HG03159 (cell line): ENCODE results near the gene GABPA.
"Not testable (repeated sequence)": the region's sequence is repeated elsewhere in the genome, so short reads cannot be mapped to it uniquely, and the experiment has no call there.

Experiments
- ATAC-seq: cut with Tn5 transposase; IDR thresholded peaks from one replicate; pipeline ENCODE4 v1.9.1; 2021; ENCODE audit warnings: mild to moderate bottlenecking, moderate library complexity; ENCODE audit not compliant: unreplicated experiment

GABPA gene

DNA sequence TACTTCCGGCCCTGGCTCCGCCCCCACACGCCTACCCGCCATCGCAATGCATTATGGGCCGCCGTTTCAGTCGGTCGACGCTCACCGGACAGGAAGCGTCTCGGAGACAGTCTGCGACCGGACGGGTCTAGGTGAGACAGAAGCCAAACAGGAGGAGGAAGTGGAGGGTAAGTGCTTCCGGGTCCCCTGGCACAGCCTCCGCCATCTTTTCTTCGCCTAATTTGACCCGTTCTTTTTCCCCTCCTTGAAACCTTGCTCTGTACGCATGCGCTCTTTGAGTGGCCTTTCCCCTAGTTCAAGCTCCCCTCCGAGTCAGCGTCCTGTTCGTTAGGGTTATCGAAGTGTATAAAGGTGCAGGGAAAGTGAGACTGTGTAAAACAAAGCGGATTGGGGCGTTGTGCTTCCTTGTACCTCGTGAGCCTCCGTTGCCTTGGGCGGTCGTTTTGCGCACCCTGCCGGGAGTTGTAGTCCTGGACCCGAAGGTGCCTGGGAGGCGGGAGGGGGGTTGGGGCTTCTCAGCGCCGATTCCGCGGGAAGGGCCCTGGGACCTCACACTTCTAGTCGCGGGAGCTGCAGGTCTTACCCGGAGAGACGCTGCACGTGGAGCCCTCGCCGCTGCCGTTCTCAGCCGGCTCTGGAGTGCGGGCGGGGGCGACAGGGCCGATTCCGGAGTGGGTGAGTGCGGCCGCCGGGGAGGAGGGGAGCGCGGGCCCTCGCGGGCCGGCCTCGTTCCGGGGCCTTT is at the start of gene GABPA, which contains the start of gene ATP5PF:
Gene GABPA, plus strand, starts transcription at position 69 of the 742 bp plus-strand sequence. CDS start 6,627 bp downstream, outside the sequence.
Gene ATP5PF, minus strand, starts transcription at position 1 of the 742 bp plus-strand sequence. CDS start 5,110 bp downstream, outside the sequence.
- peak; percentile 88 for ATAC-seq

- no peak for ATAC-seq
These were observed 47.0 kb upstream of the GABPA start for GRCh38 chr21:25687787-25688186.

- ATAC-seq, result no peak
These were observed 46.3 kb upstream of the GABPA start for GRCh38 chr21:25688275-25689155.

GRCh38 chr21:25689226-25689625 is 45.5 kb upstream of the GABPA start:
- ATAC-seq, result no peak

DNA sequence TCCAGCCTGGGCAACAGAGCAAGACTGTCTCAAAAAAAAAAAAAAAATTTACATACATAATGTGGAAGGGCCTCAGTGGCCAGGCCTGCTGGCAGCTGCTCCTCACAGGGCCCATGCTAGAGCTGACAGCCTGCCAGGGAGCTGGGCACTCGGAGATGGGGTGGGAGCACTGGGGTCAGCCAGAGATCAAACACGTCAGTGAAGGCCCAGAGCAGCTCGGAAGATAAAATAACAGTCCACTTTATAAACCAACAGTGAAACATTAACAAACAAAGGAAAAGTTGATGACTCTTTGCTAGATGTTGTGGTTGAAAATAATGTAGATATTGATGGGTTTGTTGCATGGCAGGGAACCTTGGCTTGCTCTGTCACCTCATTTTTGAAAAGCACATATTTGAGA is 42.8 kb upstream of the GABPA start:
- no peak for ATAC-seq

GRCh38 chr21:25695461-25695860 is 39.3 kb upstream of the GABPA start:
- ATAC-seq, result not testable (repeated sequence)

DNA sequence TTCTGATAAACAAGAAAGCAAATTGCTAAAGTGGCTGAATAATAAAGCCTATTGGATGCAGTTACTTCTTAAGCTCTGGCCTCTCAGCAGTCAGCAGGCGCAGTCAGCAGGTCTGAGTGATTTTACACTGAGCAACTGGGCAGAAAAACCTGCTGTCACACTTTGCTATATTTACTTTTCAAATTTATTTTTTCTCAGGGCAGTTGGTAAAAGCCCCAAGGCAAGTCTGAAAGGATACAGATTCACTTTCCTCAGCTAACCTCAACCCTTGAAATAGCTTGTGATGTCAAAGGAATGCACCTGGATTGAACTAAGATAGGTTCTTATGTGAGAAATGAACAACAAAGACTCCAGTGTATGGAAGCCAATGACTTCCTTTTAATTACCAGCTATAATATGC is 34.0 kb upstream of the GABPA start:
- ATAC-seq, result no peak

- ATAC-seq, result no peak
These were observed 33.2 kb upstream of the GABPA start for GRCh38 chr21:25701529-25701928.

DNA sequence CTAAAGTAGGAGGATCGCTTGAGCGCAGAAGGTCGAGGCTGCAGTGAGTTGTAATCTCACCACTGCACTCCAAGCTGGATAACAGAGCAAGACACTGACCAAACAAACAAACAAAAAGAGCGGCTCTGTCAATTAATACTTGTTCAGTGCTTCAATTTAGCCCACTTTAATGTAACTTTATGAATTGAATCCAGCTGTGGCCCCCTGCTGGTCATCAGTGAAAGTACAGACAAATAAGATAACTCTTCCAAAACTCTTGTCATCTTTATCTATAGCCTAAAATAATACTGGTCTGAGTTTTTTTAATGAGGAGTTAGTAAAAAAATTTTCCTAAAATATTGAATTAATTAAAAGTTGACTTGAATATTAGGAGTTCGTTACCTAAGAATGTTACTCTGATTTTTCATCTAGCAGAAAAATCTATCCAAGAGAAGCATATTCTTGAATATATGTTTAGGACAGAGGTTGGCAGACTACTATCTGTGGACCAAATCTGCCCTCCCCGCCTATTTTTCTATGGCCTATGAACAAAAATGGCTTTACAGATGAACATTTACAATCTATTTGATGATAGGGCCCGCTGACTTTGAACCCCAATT is 26.2 kb upstream of the GABPA start:
- peak; percentile 65 for ATAC-seq

DNA sequence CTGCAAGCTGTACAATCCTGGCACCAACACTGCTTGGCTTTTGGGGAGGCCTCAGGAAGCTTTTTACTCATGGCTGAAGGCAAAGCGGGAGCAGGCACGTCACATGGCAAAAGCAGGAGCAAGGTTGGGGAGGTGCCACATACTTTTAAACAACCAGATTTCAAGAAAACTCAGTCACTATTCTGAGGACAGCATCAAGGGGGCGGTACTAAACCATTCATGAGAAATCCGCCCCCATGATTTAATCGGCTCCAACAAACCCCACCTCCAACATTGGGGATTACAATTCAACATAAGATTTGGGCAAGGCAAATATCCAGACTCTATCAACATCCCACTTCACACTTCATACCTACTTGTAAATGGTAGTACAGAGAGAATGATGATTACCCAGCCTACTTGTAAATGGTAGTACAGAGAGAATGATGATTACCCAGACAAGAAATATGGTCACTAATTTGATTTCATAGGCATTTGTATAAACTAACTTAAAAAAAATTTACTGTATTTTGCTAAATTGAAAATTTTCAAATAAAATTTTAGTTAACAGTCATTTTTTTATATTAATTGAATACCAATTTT is 25.0 kb upstream of the GABPA start:
- ATAC-seq, result no peak

GRCh38 chr21:25710550-25710949 is 24.2 kb upstream of the GABPA start:
- ATAC-seq, result no peak

DNA sequence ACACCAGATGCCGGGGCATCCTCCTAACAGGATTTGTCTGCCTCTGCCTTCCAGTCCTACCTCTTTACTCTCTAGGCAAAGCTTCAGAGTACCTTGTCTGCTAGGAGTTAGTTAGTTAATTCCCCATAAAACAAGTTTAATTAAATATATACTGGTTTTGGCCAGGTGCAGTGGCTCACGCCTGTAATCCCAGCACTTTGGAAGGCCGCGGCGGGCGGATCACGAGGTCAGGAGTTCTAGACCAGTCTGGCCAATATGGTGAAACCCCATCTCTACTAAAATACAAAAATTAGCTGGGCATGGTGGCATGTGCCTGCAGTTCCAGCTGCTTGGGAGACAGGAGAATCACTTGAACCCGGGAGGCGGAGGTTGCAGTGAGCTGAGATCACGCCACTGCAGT is 20.7 kb upstream of the GABPA start:
- ATAC-seq, result not testable (repeated sequence)

GRCh38 chr21:25717491-25718147 is 17.2 kb upstream of the GABPA start:
- ATAC-seq, result no peak

DNA sequence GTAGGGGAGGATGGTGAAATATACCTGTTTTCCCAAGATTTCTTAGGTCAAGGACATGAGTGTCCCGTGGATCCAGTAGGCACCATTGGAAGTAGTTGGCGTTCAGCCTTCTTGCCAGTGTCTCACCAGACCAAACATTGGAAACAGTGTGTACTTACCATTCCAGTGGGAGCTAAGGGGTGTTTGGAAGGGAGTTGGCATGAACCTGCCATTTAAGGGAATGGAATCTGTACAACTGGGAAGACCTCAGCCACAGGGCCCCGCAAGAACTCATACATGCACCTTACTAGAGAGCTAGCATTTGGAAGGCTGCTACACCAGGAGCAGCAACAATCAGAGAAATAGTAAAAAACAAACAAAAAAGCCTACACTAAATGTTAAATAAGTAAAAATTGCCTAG is 12.8 kb upstream of the GABPA start:
- no peak for ATAC-seq

DNA sequence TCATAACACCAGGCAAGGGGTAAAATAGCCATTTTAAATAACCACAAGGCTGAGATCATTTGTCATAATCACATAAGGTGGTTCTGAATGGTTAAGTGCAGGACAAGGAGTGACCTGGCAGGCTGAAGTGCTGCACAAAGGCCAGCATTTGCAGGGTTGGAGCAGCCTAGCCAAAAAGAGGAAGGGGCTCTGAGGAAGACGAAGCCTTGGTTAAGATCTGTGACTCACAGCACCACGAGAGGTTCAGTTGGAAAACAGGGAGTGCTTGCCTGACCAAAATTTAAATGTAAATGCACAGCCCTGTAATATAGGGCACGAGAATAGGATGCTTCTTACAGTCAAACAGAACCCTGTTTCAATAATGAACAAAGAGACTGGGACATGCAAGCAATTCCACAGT is 12.1 kb upstream of the GABPA start:
- no peak for ATAC-seq

DNA sequence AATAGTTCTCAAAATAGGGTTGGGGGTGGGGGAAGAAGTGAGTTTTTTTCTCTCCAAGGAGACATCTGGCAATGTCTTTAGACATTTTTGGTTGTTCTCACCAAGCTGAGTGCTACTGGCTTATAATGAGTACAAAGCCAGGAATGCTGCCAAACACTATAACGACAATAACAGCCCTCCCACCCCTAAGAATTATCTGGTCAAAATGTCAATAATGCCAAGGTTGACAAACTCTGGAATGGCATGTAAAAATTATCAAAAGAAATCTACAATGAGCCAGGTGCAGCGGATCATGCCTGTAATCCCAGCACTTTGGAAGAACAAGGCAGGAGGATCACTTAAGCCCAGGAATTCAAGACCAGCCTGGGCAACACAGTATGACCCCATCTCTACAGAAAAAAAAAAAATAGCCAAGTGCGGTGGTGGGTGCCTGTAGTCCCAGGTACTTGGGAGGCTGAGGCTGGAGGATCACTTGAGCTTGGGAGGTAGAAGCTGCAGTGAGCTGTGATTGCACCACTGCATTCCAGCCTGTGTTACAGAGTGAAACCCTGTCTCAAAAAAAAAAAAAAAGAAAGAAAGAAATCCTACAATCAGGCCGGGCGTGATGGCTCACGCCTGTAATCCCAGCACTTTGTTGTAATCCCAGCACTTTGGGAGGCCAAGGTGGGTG is 2.5 kb upstream of the GABPA start:
- ATAC-seq, result no peak

DNA sequence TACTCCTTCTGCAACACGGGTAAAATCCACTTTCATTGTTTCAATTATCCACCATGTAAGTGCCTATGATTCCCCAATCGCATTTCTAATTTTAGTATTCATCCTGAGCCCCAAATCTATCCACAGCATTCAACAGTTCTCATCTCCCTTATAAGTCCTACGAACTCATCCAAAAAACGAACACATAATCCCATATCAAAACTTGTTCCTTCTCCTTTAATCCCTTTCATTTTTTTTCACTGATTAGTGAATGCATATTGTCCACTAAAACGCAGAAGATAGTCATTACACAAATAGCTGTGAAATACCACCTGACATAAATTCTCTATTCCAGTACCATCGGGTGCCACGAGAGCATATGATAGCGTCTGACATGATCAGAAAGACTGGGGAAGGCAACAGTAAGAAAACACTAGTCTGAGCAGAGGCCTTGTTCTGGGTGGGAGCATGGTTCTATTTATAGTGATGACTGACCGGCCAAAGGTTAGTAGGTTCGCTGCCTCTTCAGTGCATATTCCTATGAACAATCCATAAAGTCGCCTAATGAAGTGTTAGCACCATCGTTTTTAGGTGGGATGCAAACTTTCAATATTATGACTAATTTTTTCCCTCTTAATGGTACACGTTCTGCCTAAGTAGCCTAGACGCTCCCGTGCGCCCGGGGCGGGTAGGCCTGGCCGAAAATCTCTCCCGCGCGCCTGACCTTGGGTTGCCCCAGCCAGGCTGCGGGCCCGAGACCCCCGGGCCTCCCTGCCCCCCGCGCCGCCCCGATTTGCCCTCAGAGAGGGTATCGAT is 716 bp upstream of the GABPA start:
- ATAC-seq, result peak; percentile 20

GRCh38 chr21:25734654-25734903 is 193 bp upstream of the GABPA start:
- no peak for ATAC-seq
